Measurements from ENCODE around the gene NFIX.

GRCh38 chr19:13139633-13140311 is 144.5 kb downstream of the NFIX start:
- TF ChIP-seq CTCF (conservative IDR thresholded peaks at IDR 0.05 in 1 of 2, IDR thresholded peaks at IDR 0.05 in 1 of 2; ENCODE audit: extremely low read depth in 1 of 2, insufficient read depth in 1 of 2, low read depth in 1 of 2, low read length in 2 of 2) (no peak), EZH2 (IDR thresholded peaks at IDR 0.05; ENCODE audit: borderline replicate concordance, low read length) (no peak)
